Skeletal muscle satellite cell (primary cell): ENCODE results near the gene SIN3A.
A peak's percentile ranks its signal among the peaks of the same experiment; 100 is the strongest.

Experiments
- H3K27me3 ChIP-seq: 2 replicates; pipeline ENCODE4 v1.7.0; 2013; ENCODE audit warnings: low read length; ENCODE audit not compliant: control insufficient read depth, insufficient read depth
- H3K36me3 ChIP-seq: 2 replicates; pipeline ENCODE4 v1.7.0; 2013; ENCODE audit warnings: mild to moderate bottlenecking, control low read depth, low read length; ENCODE audit not compliant: insufficient read depth
- H3K4me1 ChIP-seq: 2 replicates; pipeline ENCODE4 v1.7.0; 2013; ENCODE audit warnings: low read length; ENCODE audit not compliant: control insufficient read depth, insufficient read depth
- H3K4me2 ChIP-seq: 2 replicates; pipeline ENCODE4 v1.7.0; 2013; ENCODE audit warnings: mild to moderate bottlenecking, low read length
- H3K4me3 ChIP-seq: 2 replicates; pipeline ENCODE4 v1.7.0; 2013; ENCODE audit warnings: low read length
- H3K9ac ChIP-seq: 2 replicates; pipeline ENCODE4 v1.7.0; 2013; ENCODE audit warnings: mild to moderate bottlenecking, low read depth, low read length, moderate library complexity
- H3K9me3 ChIP-seq: replicated peaks from 2 replicates; pipeline ENCODE4 v1.7.0; 2013; ENCODE audit warnings: mild to moderate bottlenecking, control low read depth, low read length

Gene SIN3A

DNA sequence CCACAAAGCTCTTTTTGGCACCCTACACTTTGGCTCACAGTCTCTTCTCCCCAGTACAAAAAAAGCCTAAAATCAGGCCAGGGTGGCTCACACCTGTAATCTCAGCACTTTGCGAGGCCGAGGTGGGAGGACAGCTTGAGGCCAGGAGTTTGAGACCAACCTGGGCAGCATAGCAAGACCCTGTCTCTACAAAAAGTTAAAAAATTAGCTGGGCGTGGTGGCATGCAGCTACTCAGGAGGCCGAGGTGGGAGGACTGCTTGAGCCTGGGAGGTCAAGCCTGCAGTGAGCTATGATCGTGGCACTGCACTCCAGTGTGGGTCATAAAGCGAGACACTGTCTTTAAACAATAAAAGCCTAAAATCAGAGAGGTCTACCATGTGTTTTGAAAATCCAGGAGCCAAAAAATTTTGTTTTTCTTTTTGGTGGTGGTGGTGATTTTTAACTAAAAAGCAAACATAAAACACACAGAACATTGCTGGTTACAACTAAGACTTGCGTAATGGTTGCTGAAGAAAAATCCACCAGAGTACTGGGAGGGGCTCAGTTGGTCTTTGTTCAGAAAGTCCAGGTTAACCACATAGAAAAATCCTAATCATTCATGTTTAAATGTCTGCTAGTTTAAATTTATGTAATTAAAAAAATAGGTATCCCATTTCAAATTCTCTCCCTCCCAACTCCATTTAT is 81.5 kb downstream of the SIN3A start:
- peaks cover 54% of the 10 kb centered on the region for H3K36me3 ChIP-seq

DNA sequence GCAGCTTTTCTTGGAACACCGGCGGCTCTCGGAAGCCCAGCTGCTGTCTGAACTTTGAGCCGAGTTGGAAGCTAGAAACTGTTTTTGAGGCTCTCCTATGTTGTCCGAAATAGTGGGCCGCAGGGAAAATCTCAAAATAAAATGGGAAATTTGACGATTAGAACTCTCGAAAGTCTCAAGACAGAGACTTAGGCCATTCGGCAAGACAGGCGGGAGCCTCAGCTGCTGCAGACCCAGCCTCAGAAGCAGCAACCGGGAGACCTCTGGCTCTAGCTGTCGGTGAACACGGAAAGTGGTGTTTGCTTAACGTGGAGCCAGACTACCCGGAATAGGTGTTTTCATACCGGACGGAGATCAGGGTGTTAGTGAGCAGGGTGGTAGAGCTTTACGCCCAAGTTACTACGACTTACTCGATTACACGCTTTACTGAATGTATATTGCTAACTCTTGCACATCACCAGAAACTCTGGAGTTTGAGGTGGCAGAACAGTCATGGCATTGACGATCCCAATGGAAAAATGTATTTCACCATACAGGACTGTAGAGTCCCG is 82.7 kb downstream of the SIN3A start:
- peak overlapping the region; percentile 86 for H3K4me2 ChIP-seq
- H3K9me3 ChIP-seq = no peaks in the 10 kb centered on the region
- peak overlapping the region; percentile 89 for H3K4me3 ChIP-seq
- peaks cover 54% of the 10 kb centered on the region for H3K36me3 ChIP-seq
- peaks cover 22% of the 10 kb centered on the region for H3K4me1 ChIP-seq
- peak overlapping the region; percentile 97 for H3K9ac ChIP-seq
- H3K27me3 ChIP-seq = no peaks in the 10 kb centered on the region

More for the DNA sequence above, 81.5 kb downstream of the SIN3A start:
- H3K4me2 ChIP-seq = peak overlapping the region; percentile 86
- no peaks in the 10 kb centered on the region for H3K9me3 ChIP-seq
- no peak overlapping the region for H3K4me3 ChIP-seq
- no peak overlapping the region for H3K9ac ChIP-seq
- peaks cover 22% of the 10 kb centered on the region for H3K4me1 ChIP-seq
- H3K27me3 ChIP-seq = no peaks in the 10 kb centered on the region

DNA sequence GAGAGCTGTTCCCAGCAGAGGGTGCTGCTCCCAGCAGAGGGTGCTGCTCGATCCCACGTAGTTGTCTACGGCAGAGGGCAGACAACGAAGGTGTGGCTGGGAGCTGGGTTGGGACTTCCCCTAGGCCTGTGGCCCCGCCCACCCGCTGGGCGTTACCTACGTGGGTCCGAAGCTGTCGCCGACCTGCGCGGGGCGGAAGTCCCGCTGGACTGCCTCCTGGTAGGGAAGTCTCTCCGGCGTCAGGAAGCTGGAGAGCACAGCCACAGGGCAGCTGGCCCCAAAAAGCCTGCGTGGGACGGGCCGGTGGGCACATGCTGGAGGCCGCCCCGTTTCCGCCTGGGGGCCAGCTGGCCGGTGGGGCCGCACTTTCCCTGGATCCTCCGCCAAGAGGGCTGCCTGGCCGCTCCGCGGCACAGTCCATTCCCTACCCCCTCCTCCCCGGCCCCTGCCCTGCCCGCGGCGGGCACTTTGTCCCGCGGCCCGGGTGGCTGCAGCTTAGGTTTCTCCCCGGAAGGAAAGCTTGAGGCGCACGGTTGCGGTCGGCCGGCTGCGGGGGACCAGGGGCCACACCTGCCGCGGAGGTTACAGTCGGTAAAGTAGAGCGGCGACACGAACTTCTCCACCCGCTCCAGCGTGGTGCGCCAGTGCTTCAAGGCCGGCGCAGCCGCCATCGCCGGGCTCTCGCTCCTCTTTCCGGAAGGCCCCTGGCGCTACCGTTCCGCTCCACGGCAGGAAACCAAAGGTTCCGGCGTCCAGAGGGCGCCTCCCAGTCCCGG is 83.4 kb downstream of the SIN3A start, which contains the start of gene MAN2C1:
TSS of gene MAN2C1 (minus strand) at position 695 of the 776 bp plus-strand sequence. CDS start at position 671, 24 bp downstream.
- no peaks in the 10 kb centered on the region for H3K9me3 ChIP-seq
- H3K9ac ChIP-seq = peak within 1 kb of the TSS; percentile 97
- H3K4me2 ChIP-seq = peak within 1 kb of the TSS; percentile 86
- H3K4me1 ChIP-seq = peaks cover 22% of the 10 kb centered on the region
- peak within 1 kb of the TSS; percentile 89 for H3K4me3 ChIP-seq
- no peaks in the 10 kb centered on the region for H3K27me3 ChIP-seq
- peaks cover 50% of the 10 kb centered on the region for H3K36me3 ChIP-seq

DNA sequence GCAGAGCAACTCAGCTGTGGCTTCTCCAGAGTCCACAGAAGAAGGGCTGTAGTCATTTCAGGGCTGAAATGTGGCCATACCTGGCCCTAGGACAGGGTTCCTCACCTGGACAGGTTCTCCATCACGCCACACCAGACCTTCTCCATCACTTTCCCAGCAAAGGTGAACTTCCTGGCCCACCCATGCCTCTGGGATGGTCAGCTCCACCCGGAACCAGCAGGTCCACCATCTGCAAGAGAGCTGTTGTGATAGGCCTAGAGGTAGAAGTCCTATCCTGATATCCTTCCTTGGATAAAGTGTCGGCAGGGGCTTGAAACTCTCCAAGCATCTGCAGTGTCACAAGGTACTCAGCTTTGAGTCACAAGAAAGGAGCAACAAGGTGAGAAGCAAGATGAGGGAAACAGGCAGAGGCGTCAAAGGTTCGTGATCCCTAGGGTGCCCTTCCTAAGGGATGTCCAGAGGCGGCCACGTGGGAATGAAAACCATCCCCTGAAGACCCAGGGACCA is 84.0 kb downstream of the SIN3A start:
- Histone ChIP-seq H3K4me3 (peak overlapping the region; percentile 89), H3K4me2 (peak overlapping the region; percentile 86), H3K9me3 (no peaks in the 10 kb centered on the region), H3K9ac (peak overlapping the region; percentile 97), H3K36me3 (peaks cover 46% of the 10 kb centered on the region), H3K27me3 (no peaks in the 10 kb centered on the region), H3K4me1 (peaks cover 22% of the 10 kb centered on the region)

DNA sequence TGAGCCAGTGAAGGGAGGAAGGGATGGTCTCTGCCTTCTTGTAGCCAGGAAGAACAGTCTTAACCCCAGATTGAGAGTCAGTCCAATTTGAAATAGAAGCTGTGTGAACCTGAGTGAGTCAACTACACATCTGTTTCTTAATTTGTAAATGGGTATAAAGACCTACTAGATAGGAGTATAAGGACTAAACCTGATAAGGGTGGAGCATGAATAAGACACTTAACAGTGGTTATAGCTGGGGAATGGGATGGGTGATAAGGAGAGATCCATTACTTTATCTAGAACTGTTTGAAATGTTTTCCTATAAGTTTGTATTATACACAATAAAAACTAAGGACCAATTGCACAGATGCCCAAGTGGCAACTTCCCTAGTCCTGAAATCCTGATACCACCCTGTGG is 84.5 kb downstream of the SIN3A start:
- Histone ChIP-seq H3K9me3 (no peaks in the 10 kb centered on the region), H3K9ac (peak overlapping the region; percentile 97), H3K27me3 (no peaks in the 10 kb centered on the region), H3K4me1 (peaks cover 22% of the 10 kb centered on the region), H3K4me3 (no peak overlapping the region), H3K36me3 (peaks cover 42% of the 10 kb centered on the region), H3K4me2 (peak overlapping the region; percentile 86)

DNA sequence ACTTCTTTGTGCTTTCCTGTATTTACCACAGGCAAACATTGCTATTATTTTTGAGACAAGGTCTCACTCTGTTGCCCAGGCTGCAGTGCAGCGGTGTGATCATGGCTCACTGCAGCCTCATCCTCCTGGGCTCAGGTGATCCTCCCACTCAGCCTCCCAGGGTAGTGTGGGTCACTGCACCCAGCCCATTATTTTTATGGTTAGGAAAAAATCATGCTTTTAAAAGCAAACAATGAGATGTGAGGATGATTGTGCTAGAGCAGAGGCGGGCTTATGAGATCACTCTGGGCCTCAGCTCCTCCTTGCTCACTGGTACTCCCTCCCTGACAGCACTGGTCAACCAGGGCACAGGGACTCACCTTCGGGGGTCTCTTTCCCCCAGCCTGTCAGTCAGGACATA is 85.3 kb downstream of the SIN3A start:
- H3K9ac ChIP-seq = no peak overlapping the region
- no peak overlapping the region for H3K4me2 ChIP-seq
- peaks cover 22% of the 10 kb centered on the region for H3K4me1 ChIP-seq
- H3K27me3 ChIP-seq = no peaks in the 10 kb centered on the region
- no peak overlapping the region for H3K4me3 ChIP-seq
- no peaks in the 10 kb centered on the region for H3K9me3 ChIP-seq
- peaks cover 41% of the 10 kb centered on the region for H3K36me3 ChIP-seq

DNA sequence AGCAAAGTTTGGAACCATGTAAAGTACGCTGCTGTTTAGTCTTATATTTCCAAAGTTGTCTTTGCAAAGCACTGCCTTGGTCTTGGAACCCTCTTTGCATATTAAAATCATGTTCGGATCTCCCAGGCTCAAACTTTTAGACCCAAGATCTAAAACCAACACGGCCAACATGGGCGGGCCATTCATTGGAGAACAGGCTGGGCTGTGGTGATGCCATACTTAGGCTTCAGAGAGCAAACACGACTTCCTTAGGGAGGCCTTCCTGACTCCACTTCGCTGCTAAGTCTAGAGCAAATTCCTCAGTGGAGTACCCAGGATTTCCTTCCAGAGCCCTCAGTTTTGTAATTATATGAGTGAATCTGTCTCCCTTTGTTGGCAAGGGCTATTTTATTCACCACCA is 86.6 kb downstream of the SIN3A start:
- H3K36me3 ChIP-seq = peaks cover 43% of the 10 kb centered on the region

DNA sequence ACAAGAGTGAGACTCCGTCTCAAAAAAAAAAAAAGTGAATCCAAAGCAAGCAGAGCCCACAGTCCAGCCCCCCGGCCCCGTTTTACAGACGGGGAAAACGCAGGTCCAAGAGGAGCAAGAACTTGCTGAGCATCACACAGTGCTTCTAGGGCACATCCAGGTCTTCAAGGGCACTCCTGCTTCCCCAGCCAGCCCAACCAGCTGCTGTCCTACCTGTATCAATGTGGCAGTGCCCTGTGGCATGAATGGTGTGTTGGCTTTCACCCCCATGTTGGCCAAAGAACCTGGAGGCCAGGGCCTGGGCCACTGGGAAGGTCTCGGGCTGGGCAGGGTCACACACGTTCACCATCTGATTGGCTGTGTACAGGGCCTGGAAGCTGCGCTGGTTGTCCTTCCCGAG is 87.7 kb downstream of the SIN3A start:
- Histone ChIP-seq H3K4me3 (no peak overlapping the region), H3K4me1 (peaks cover 7% of the 10 kb centered on the region), H3K27me3 (no peaks in the 10 kb centered on the region), H3K9me3 (no peaks in the 10 kb centered on the region), H3K4me2 (no peak overlapping the region), H3K36me3 (peaks cover 49% of the 10 kb centered on the region), H3K9ac (no peak overlapping the region)

More for the DNA sequence above, 86.6 kb downstream of the SIN3A start:
- no peaks in the 10 kb centered on the region for H3K27me3 ChIP-seq
- H3K9me3 ChIP-seq = no peaks in the 10 kb centered on the region
- no peak overlapping the region for H3K4me2 ChIP-seq
- H3K9ac ChIP-seq = no peak overlapping the region
- no peak overlapping the region for H3K4me3 ChIP-seq
- H3K4me1 ChIP-seq = peaks cover 18% of the 10 kb centered on the region

DNA sequence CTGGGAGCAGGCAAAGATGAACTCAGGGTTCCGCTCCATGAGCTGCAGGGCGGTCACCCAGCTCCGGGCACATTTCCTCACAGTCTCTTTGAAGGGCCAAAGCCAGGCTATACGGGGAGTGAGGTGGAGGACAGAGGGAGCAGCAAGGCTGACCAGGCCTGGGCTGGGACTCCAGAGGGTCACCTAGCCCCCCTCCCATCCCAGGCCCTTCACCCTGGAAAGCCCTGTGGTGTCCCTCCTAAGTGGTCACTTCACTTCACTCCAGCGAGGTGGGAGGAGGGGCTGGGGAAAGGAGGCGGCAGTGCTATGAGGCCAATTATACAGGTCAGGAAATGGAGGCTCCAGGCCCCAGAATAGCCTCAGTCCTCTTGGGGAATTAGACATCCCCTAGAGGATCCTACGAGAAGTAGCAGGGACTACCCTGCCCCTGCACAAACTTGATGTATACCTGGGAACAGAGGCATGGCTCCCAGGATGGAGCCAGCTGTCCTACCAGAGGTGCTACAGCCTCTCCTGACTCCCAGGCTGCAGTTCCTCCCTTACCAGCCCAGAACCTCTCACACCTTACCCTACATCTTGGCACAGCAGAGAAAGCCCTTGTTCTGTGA is 88.7 kb downstream of the SIN3A start:
- Histone ChIP-seq H3K4me1 (peaks cover 5% of the 10 kb centered on the region), H3K4me2 (no peak overlapping the region), H3K4me3 (no peak overlapping the region), H3K36me3 (peaks cover 56% of the 10 kb centered on the region), H3K9me3 (no peaks in the 10 kb centered on the region), H3K9ac (no peak overlapping the region), H3K27me3 (no peaks in the 10 kb centered on the region)

DNA sequence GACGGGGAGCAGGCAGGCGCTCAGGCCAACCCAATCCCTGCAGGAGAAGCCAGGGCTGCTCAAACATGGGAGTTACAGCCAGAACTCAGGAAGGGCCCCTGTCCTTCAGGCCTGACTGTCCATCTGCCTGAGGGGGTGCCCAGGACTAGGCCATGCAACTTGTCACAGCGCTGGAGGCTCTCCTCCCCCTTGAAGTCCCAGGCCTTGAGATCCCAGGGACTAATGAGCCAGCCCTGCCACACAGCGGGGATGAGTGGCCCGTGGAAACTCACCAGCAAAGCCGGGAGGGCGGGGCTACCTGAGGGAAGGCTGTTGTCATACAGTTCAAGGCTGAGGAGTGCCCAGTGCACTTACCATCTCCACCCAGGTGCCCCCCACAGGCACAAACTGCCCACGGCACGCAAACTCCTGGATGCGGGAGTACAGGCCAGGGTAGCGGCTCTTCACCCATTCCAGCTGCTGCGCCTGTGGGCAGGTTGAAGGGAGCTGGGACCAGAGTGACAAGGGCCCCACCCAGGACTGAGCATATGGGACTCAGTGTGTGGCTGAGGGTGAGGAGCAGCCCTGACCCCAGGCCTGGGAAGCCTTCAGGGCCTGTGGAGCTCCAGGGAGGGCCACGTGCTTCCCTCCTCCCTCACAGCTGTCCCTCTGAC is 89.4 kb downstream of the SIN3A start:
- Histone ChIP-seq H3K4me1 (no peaks in the 10 kb centered on the region), H3K4me3 (no peak overlapping the region), H3K27me3 (no peaks in the 10 kb centered on the region), H3K36me3 (peaks cover 52% of the 10 kb centered on the region), H3K9ac (no peak overlapping the region), H3K4me2 (no peak overlapping the region), H3K9me3 (no peaks in the 10 kb centered on the region)
